ENCODE measurements around the gene HSDL1.

Gene HSDL1

GRCh38 chr16:84079664-84080063, 65.3 kb downstream of the HSDL1 start:
- DNase-seq: no peak

- no peak for DNase-seq
Observed at GRCh38 chr16:84075376-84075775, 69.6 kb downstream of the HSDL1 start.

GRCh38 chr16:84074721-84075120, 70.3 kb downstream of the HSDL1 start:
- DNase-seq: no peak
